Liver (tissue), 9 donors: ENCODE measurements around the gene UBN2. TPM values are rescaled to one million over a fixed set of nuclear protein-coding genes. Genes with fewer than 3 reads are reported as not detected.

Experiments
- DNase-seq: peaks from one replicate; pipeline ENCODE4 v3.0.0-alpha.2; 2017; ENCODE audit warnings: low spot score
- H3K27ac ChIP-seq, 2 donors: one replicate each; pipeline ENCODE4 v1.7.0; 2013; ENCODE audit warnings: inconsistent platforms in 2 of 2, low read length in 2 of 2, control low read depth in 1 of 2, low read depth in 1 of 2, mild to moderate bottlenecking in 1 of 2
- H3K27me3 ChIP-seq, 4 donors: one replicate each; pipeline versions ENCODE4 v1.6.1 to v1.7.0; 2013; ENCODE audit warnings: low read length in 3 of 4, inconsistent platforms in 1 of 4, mild to moderate bottlenecking in 1 of 4, moderate library complexity in 1 of 4; ENCODE audit not compliant: control insufficient read depth in 4 of 4, insufficient read depth in 4 of 4
- H3K36me3 ChIP-seq, 4 donors: one replicate each; pipeline versions ENCODE4 v1.6.1 to v1.7.0; 2013; ENCODE audit warnings: low read length in 3 of 4, mild to moderate bottlenecking in 3 of 4, low read depth in 1 of 4, moderate library complexity in 1 of 4; ENCODE audit not compliant: control insufficient read depth in 4 of 4, insufficient read depth in 3 of 4
- H3K4me1 ChIP-seq, 4 donors: one replicate each; pipeline versions ENCODE4 v1.6.1 to v1.7.0; 2013; ENCODE audit warnings: low read length in 3 of 4, mild to moderate bottlenecking in 3 of 4, moderate library complexity in 1 of 4; ENCODE audit not compliant: control insufficient read depth in 4 of 4, insufficient read depth in 4 of 4
- H3K4me3 ChIP-seq, 3 donors: one replicate each; pipeline versions ENCODE4 v1.6.1 to v1.7.0; 2013; ENCODE audit warnings: low read length in 3 of 3, control low read depth in 1 of 3, low read depth in 1 of 3, mild to moderate bottlenecking in 1 of 3
- H3K9ac ChIP-seq, 2 donors: one replicate each; pipeline ENCODE4 v1.7.0; 2013; ENCODE audit warnings: low read length in 2 of 2, mild to moderate bottlenecking in 2 of 2, moderate library complexity in 2 of 2, control low read depth in 1 of 2, low read depth in 1 of 2
- H3K9me3 ChIP-seq, 4 donors: one replicate each; pipeline versions ENCODE4 v1.6.1 to v1.7.0; 2013; ENCODE audit warnings: low read length in 3 of 4; ENCODE audit not compliant: control insufficient read depth in 4 of 4
- EGR1 ChIP-seq, 2 donors: IDR thresholded peaks; 2 replicates each; pipeline ENCODE4 v1.6.1; 2016 to 2018; ENCODE audit warnings: antibody characterized with exemption in 2 of 2, low read depth in 2 of 2
- FOXA1 ChIP-seq: IDR thresholded peaks from 2 replicates; pipeline ENCODE4 v1.6.1; 2016; ENCODE audit warnings: antibody characterized with exemption
- FOXA2 ChIP-seq: IDR thresholded peaks from 2 replicates; pipeline ENCODE4 v1.6.1; 2016; ENCODE audit warnings: antibody characterized with exemption
- GABPA ChIP-seq, 2 donors: IDR thresholded peaks in 1 of 2; conservative IDR thresholded peaks in 1 of 2; 2 replicates each; pipeline ENCODE4 v1.6.1; 2016; ENCODE audit warnings: antibody characterized with exemption in 2 of 2, mild to moderate bottlenecking in 1 of 2, moderate library complexity in 1 of 2
- HNF4A ChIP-seq, 2 donors: conservative IDR thresholded peaks; 2 replicates each; pipeline ENCODE4 v1.6.1; 2016; ENCODE audit warnings: antibody characterized with exemption in 2 of 2, mild to moderate bottlenecking in 2 of 2
- RAD21 ChIP-seq, 2 donors: IDR thresholded peaks; 2 replicates each; pipeline ENCODE4 v1.6.1; 2016; ENCODE audit warnings: antibody characterized with exemption in 2 of 2, mild to moderate bottlenecking in 2 of 2
- REST ChIP-seq: IDR thresholded peaks from 2 replicates; pipeline ENCODE4 v1.6.1; 2016; ENCODE audit warnings: antibody characterized with exemption, mild to moderate bottlenecking
- SP1 ChIP-seq: IDR thresholded peaks from 2 replicates; pipeline ENCODE4 v1.6.1; 2018; ENCODE audit warnings: antibody characterized with exemption, mild to moderate bottlenecking
- TAF1 ChIP-seq: conservative IDR thresholded peaks from 2 replicates; pipeline ENCODE4 v1.6.1; 2016; ENCODE audit warnings: antibody characterized with exemption, mild to moderate bottlenecking
- YY1 ChIP-seq: IDR thresholded peaks from 2 replicates; pipeline ENCODE4 v1.6.1; 2016; ENCODE audit warnings: antibody characterized with exemption, mild to moderate bottlenecking
- WGBS: extraction: QIAGEN DNeasy Blood & Tissue Kit; methylation state at CpG from one replicate; pipeline ENCODE4 v1.1.7; 2013; 5-methylcytosine and 5-hydroxymethylcytosine counted together
- polyA plus RNA-seq, 2 donors: library from polyadenylated mRNA; stranded (reverse) in 1 of 2; unstranded in 1 of 2; fragments of 200-250 nt in 1 of 2; fragments of >200 nt in 1 of 2; fragmentation: Nextera tagmentation in 1 of 2; extraction: Ambion mirVana in 1 of 2; gene quantifications; one replicate each; pipeline versions ENCODE4 v1.2.1 to v1.2.3, GENCODE V29; 2013 to 2015
- total RNA-seq, 2 donors: library from RNA; depleted of rRNA; stranded (reverse); fragments of >200 nt; gene quantifications; one replicate each; pipeline ENCODE4 v1.2.3, GENCODE V29; 2014
- TF ChIP-seq, protein P1 (sequence below): fragments of 150-350 bp; IDR thresholded peaks from 2 replicates; pipeline ENCODE4 v1.5.1; 2017; ENCODE audit warnings: improper control_type of control experiment, low read depth, low read length; ENCODE audit not compliant: missing input control
- TF ChIP-seq, protein P2 (sequence below): IDR thresholded peaks from 2 replicates; pipeline ENCODE4 v1.6.1; 2016; ENCODE audit warnings: antibody characterized with exemption
- donor health status: healthy.
- donor health status: healthy.
- donor health status: healthy.
- donor health status: healthy.
- donor health status: healthy.

UBN2 gene
- total and polyA plus RNA-seq, 4 donors = 1.1 to 9.1 (median 4.8) TPM

GRCh38 chr7:139341776-139342226 lies 110.8 kb downstream of the UBN2 start:
- H3K27me3 ChIP-seq = no peaks in the 10 kb centered on the region
- under 1% methylated on average over 9 of the region's 9 CpGs for WGBS
- H3K27ac ChIP-seq = peak overlapping the region; percentile 100
- H3K36me3 ChIP-seq = peaks cover 3 to 9% (median 6%) of the 10 kb centered on the region in 4 donors
- H3K9ac ChIP-seq = peak overlapping the region; percentile 90 to 96
- DNase-seq = no peak
- peak in 1 of 2 donors; percentile 17 for TF ChIP-seq RAD21 (IDR thresholded peaks at IDR 0.05)
- TF ChIP-seq TAF1 = peak; percentile 37
- TF ChIP-seq SP1 = peak; percentile 73
- peak; percentile 62 for TF ChIP-seq YY1
- TF ChIP-seq REST = no peak
- H3K4me1 ChIP-seq = peaks cover 0 to 12% (median 6%) of the 10 kb centered on the region in 4 donors
- no peaks in the 10 kb centered on the region for H3K9me3 ChIP-seq
- H3K4me3 ChIP-seq = peak overlapping the region; percentile 73 to 90 (median 88)

DNA sequence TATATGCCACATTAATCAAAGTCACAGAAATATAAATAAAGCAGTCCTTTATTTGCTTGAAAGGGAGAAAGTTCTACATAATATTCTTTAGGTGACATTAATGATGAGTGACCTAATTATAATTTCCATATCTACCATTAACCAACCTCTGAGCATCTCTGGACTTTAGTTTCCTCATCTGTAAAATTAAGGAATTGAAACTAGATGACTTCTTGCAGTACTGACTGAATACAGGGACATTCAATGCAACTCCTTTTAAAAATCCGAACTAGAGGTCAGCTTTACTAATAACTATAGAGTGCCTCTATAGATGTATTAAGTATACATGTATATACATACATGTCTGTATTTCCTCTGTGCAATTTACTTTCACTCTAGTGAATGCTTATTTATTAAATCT lies 114.0 kb downstream of the UBN2 start:
- no peak overlapping the region for H3K27ac ChIP-seq
- H3K9ac ChIP-seq = no peak overlapping the region
- no peaks in the 10 kb centered on the region for H3K9me3 ChIP-seq
- H3K36me3 ChIP-seq = peaks cover 4 to 17% (median 15%) of the 10 kb centered on the region in 4 donors
- WGBS = 91% methylated on average over 1 of the region's 1 CpG
- H3K4me3 ChIP-seq = no peak overlapping the region
- peaks cover 0 to 12% (median 6%) of the 10 kb centered on the region in 4 donors for H3K4me1 ChIP-seq
- no peak for TF ChIP-seq GABPA (IDR thresholded peaks at IDR 0.05 in 1 of 2, conservative IDR thresholded peaks at IDR 0.05 in 1 of 2)
- TF ChIP-seq TAF1 = no peak
- TF ChIP-seq, protein P1, sequence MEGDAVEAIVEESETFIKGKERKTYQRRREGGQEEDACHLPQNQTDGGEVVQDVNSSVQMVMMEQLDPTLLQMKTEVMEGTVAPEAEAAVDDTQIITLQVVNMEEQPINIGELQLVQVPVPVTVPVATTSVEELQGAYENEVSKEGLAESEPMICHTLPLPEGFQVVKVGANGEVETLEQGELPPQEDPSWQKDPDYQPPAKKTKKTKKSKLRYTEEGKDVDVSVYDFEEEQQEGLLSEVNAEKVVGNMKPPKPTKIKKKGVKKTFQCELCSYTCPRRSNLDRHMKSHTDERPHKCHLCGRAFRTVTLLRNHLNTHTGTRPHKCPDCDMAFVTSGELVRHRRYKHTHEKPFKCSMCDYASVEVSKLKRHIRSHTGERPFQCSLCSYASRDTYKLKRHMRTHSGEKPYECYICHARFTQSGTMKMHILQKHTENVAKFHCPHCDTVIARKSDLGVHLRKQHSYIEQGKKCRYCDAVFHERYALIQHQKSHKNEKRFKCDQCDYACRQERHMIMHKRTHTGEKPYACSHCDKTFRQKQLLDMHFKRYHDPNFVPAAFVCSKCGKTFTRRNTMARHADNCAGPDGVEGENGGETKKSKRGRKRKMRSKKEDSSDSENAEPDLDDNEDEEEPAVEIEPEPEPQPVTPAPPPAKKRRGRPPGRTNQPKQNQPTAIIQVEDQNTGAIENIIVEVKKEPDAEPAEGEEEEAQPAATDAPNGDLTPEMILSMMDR = no peak
- TF ChIP-seq HNF4A (conservative IDR thresholded peaks at IDR 0.05) = no peak
- TF ChIP-seq YY1 = no peak
- no peak for TF ChIP-seq FOXA2
- no peak for TF ChIP-seq EGR1 (IDR thresholded peaks at IDR 0.05; ENCODE audit: low read depth in 2 of 2)
- TF ChIP-seq, protein P2, sequence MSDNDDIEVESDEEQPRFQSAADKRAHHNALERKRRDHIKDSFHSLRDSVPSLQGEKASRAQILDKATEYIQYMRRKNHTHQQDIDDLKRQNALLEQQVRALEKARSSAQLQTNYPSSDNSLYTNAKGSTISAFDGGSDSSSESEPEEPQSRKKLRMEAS = no peak
- no peak for TF ChIP-seq REST
- no peak for TF ChIP-seq FOXA1
- H3K27me3 ChIP-seq = no peaks in the 10 kb centered on the region
- no peak for DNase-seq
